Measurements from ENCODE around the gene ZNF521.

The ZNF521 gene

GRCh38 chr18:25153426-25153825 lies 198.5 kb downstream of the ZNF521 start:
- H3K79me2 ChIP-seq (ENCODE audit: control insufficient read depth, insufficient read depth, low read length, poor library complexity) = no peaks in the 10 kb centered on the region
- no peak overlapping the region for H3K4ac ChIP-seq (ENCODE audit: low read depth, low read length)
- H3K4me1 ChIP-seq (ENCODE audit: control insufficient read depth in 1 of 2, insufficient read depth in 2 of 2, low read length in 2 of 2) = no peaks in the 10 kb centered on the region
- H4K91ac ChIP-seq (ENCODE audit: low read depth, low read length) = no peak overlapping the region
- H2BK5ac ChIP-seq (ENCODE audit: low read depth, low read length, poor library complexity) = no peak overlapping the region
- H4K8ac ChIP-seq (ENCODE audit: low read depth, low read length) = no peak overlapping the region
- H3K27me3 ChIP-seq (ENCODE audit: insufficient read depth, low read length) = no peaks in the 10 kb centered on the region
- H2BK120ac ChIP-seq (ENCODE audit: insufficient read depth, low read length, poor library complexity) = no peak overlapping the region
- no peak overlapping the region for H4K12ac ChIP-seq (ENCODE audit: low read depth, low read length)
- no peak overlapping the region for H3K4me2 ChIP-seq (ENCODE audit: low read length)
- no peak overlapping the region for H2BK12ac ChIP-seq (ENCODE audit: low read length)
- H3K14ac ChIP-seq (ENCODE audit: low read length) = no peak overlapping the region
- H2AFZ ChIP-seq (ENCODE audit: insufficient read depth, low read length, poor library complexity) = no peak overlapping the region
- H3K9ac ChIP-seq (ENCODE audit: low read length) = no peak overlapping the region
- no peak overlapping the region for H2AK5ac ChIP-seq (ENCODE audit: low read length)
- no CpG with 5 or more reads among the region's 6 CpGs for WGBS (ENCODE audit: extremely low coverage, insufficient coverage, insufficient read length)
- H3K9me3 ChIP-seq (ENCODE audit: insufficient read depth, low read depth, low read length) = no peaks in the 10 kb centered on the region
- H3K23ac ChIP-seq (ENCODE audit: low read length) = no peak overlapping the region
- peaks cover 6 to 7% of the 10 kb centered on the region in 2 experiments for H3K36me3 ChIP-seq (ENCODE audit: control insufficient read depth in 1 of 2, insufficient read depth in 2 of 2, low read length in 2 of 2)
- DNase-seq = no peak
- H3K27ac ChIP-seq (ENCODE audit: low read depth, low read length) = no peak overlapping the region
- no peak overlapping the region for H3K4me3 ChIP-seq (ENCODE audit: low read depth, low read length)
- H3K79me1 ChIP-seq (ENCODE audit: low read length) = no peaks in the 10 kb centered on the region
- H3K18ac ChIP-seq (ENCODE audit: low read length) = no peak overlapping the region

GRCh38 chr18:25147877-25148488 lies 204.0 kb downstream of the ZNF521 start:
- no peaks in the 10 kb centered on the region for H3K79me1 ChIP-seq (ENCODE audit: low read length)
- H3K9ac ChIP-seq (ENCODE audit: low read length) = no peak overlapping the region
- H4K91ac ChIP-seq (ENCODE audit: low read depth, low read length) = no peak overlapping the region
- no peak overlapping the region for H2AK5ac ChIP-seq (ENCODE audit: low read length)
- no peak for DNase-seq
- H3K23ac ChIP-seq (ENCODE audit: low read length) = no peak overlapping the region
- H3K4me1 ChIP-seq (ENCODE audit: control insufficient read depth in 1 of 2, insufficient read depth in 2 of 2, low read length in 2 of 2) = no peaks in the 10 kb centered on the region
- H3K14ac ChIP-seq (ENCODE audit: low read length) = no peak overlapping the region
- no peak overlapping the region for H3K4ac ChIP-seq (ENCODE audit: low read depth, low read length)
- H3K9me3 ChIP-seq (ENCODE audit: insufficient read depth, low read depth, low read length) = no peaks in the 10 kb centered on the region
- H3K79me2 ChIP-seq (ENCODE audit: control insufficient read depth, insufficient read depth, low read length, poor library complexity) = no peaks in the 10 kb centered on the region
- no peak overlapping the region for H2BK120ac ChIP-seq (ENCODE audit: insufficient read depth, low read length, poor library complexity)
- no peak overlapping the region for H2BK12ac ChIP-seq (ENCODE audit: low read length)
- H3K36me3 ChIP-seq (ENCODE audit: control insufficient read depth in 1 of 2, insufficient read depth in 2 of 2, low read length in 2 of 2) = peaks cover 2 to 4% of the 10 kb centered on the region in 2 experiments
- no peak overlapping the region for H2AFZ ChIP-seq (ENCODE audit: insufficient read depth, low read length, poor library complexity)
- no peak overlapping the region for H4K12ac ChIP-seq (ENCODE audit: low read depth, low read length)
- no peaks in the 10 kb centered on the region for H3K27me3 ChIP-seq (ENCODE audit: insufficient read depth, low read length)
- no peak overlapping the region for H4K8ac ChIP-seq (ENCODE audit: low read depth, low read length)
- H3K4me2 ChIP-seq (ENCODE audit: low read length) = no peak overlapping the region
- no peak overlapping the region for H2BK5ac ChIP-seq (ENCODE audit: low read depth, low read length, poor library complexity)
- H3K4me3 ChIP-seq (ENCODE audit: low read depth, low read length) = no peak overlapping the region
- no peak overlapping the region for H3K18ac ChIP-seq (ENCODE audit: low read length)
- no peak overlapping the region for H3K27ac ChIP-seq (ENCODE audit: low read depth, low read length)
- no CpG with 5 or more reads among the region's 5 CpGs for WGBS (ENCODE audit: extremely low coverage, insufficient coverage, insufficient read length)

GRCh38 chr18:25146512-25146910 lies 205.5 kb downstream of the ZNF521 start:
- H3K27me3 ChIP-seq (ENCODE audit: insufficient read depth, low read length) = no peaks in the 10 kb centered on the region
- no peaks in the 10 kb centered on the region for H3K79me1 ChIP-seq (ENCODE audit: low read length)
- DNase-seq = no peak
- no peak overlapping the region for H2BK12ac ChIP-seq (ENCODE audit: low read length)
- H3K4ac ChIP-seq (ENCODE audit: low read depth, low read length) = no peak overlapping the region
- no peak overlapping the region for H3K23ac ChIP-seq (ENCODE audit: low read length)
- no peaks in the 10 kb centered on the region for H3K4me1 ChIP-seq (ENCODE audit: control insufficient read depth in 1 of 2, insufficient read depth in 2 of 2, low read length in 2 of 2)
- no peak overlapping the region for H3K9ac ChIP-seq (ENCODE audit: low read length)
- no peak overlapping the region for H3K27ac ChIP-seq (ENCODE audit: low read depth, low read length)
- no peak overlapping the region for H2BK5ac ChIP-seq (ENCODE audit: low read depth, low read length, poor library complexity)
- no peak overlapping the region for H4K8ac ChIP-seq (ENCODE audit: low read depth, low read length)
- no peak overlapping the region for H2AK5ac ChIP-seq (ENCODE audit: low read length)
- H3K4me2 ChIP-seq (ENCODE audit: low read length) = no peak overlapping the region
- H3K79me2 ChIP-seq (ENCODE audit: control insufficient read depth, insufficient read depth, low read length, poor library complexity) = no peaks in the 10 kb centered on the region
- no peak overlapping the region for H2BK120ac ChIP-seq (ENCODE audit: insufficient read depth, low read length, poor library complexity)
- H4K12ac ChIP-seq (ENCODE audit: low read depth, low read length) = no peak overlapping the region
- no peaks in the 10 kb centered on the region for H3K9me3 ChIP-seq (ENCODE audit: insufficient read depth, low read depth, low read length)
- H3K36me3 ChIP-seq (ENCODE audit: control insufficient read depth in 1 of 2, insufficient read depth in 2 of 2, low read length in 2 of 2) = peaks cover 2 to 4% of the 10 kb centered on the region in 2 experiments
- no peak overlapping the region for H3K4me3 ChIP-seq (ENCODE audit: low read depth, low read length)
- no peak overlapping the region for H4K91ac ChIP-seq (ENCODE audit: low read depth, low read length)
- no CpG with 5 or more reads among the region's 2 CpGs for WGBS (ENCODE audit: extremely low coverage, insufficient coverage, insufficient read length)
- no peak overlapping the region for H3K18ac ChIP-seq (ENCODE audit: low read length)
- H2AFZ ChIP-seq (ENCODE audit: insufficient read depth, low read length, poor library complexity) = no peak overlapping the region
- H3K14ac ChIP-seq (ENCODE audit: low read length) = no peak overlapping the region

GRCh38 chr18:25145731-25146511 lies 206.0 kb downstream of the ZNF521 start:
- Histone ChIP-seq H4K91ac (ENCODE audit: low read depth, low read length) (no peak overlapping the region), H3K4ac (ENCODE audit: low read depth, low read length) (no peak overlapping the region), H2AK5ac (ENCODE audit: low read length) (no peak overlapping the region), H4K12ac (ENCODE audit: low read depth, low read length) (no peak overlapping the region), H3K27me3 (ENCODE audit: insufficient read depth, low read length) (no peaks in the 10 kb centered on the region), H3K79me2 (ENCODE audit: control insufficient read depth, insufficient read depth, low read length, poor library complexity) (no peaks in the 10 kb centered on the region), H2AFZ (ENCODE audit: insufficient read depth, low read length, poor library complexity) (no peak overlapping the region), H3K4me1 (ENCODE audit: control insufficient read depth in 1 of 2, insufficient read depth in 2 of 2, low read length in 2 of 2) (no peaks in the 10 kb centered on the region), H3K4me2 (ENCODE audit: low read length) (no peak overlapping the region), H3K4me3 (ENCODE audit: low read depth, low read length) (no peak overlapping the region), H4K8ac (ENCODE audit: low read depth, low read length) (no peak overlapping the region), H2BK12ac (ENCODE audit: low read length) (no peak overlapping the region), H2BK120ac (ENCODE audit: insufficient read depth, low read length, poor library complexity) (no peak overlapping the region), H3K9me3 (ENCODE audit: insufficient read depth, low read depth, low read length) (no peaks in the 10 kb centered on the region), H3K36me3 (ENCODE audit: control insufficient read depth in 1 of 2, insufficient read depth in 2 of 2, low read length in 2 of 2) (peaks cover 2 to 4% of the 10 kb centered on the region in 2 experiments), H3K9ac (ENCODE audit: low read length) (no peak overlapping the region), H3K18ac (ENCODE audit: low read length) (no peak overlapping the region), H2BK5ac (ENCODE audit: low read depth, low read length, poor library complexity) (no peak overlapping the region), H3K14ac (ENCODE audit: low read length) (no peak overlapping the region), H3K27ac (ENCODE audit: low read depth, low read length) (no peak overlapping the region), H3K23ac (ENCODE audit: low read length) (no peak overlapping the region), H3K79me1 (ENCODE audit: low read length) (no peaks in the 10 kb centered on the region)
- no peak for DNase-seq
- WGBS (ENCODE audit: extremely low coverage, insufficient coverage, insufficient read length) = no CpG with 5 or more reads among the region's 2 CpGs
